DND-41 (cell line): Measurements from ENCODE around the gene TTC28.
"Not testable (repeated sequence)": the region's sequence is repeated elsewhere in the genome, so short reads cannot be mapped to it uniquely, and the experiment has no call there.

Experiments used
- ATAC-seq: fragments of 200-7000 bp; cut with Tn5 transposase; 3 replicates; pipeline ENCODE4 v1.9.1; 2021; ENCODE audit warnings: low read depth; ENCODE audit not compliant: insufficient read depth
- DNase-seq: peaks from one replicate; pipeline ENCODE4 v3.0.0-alpha.2; 2020
- H2AFZ ChIP-seq: 2 replicates; pipeline ENCODE4 v1.6.0; 2012; ENCODE audit warnings: low read depth, low read length
- H3K27ac ChIP-seq: 2 replicates; pipeline ENCODE4 v1.5.1; 2012; ENCODE audit warnings: low read length, inconsistent platforms
- H3K27me3 ChIP-seq: fragments of 200-600 bp; sonication (generic); 2 replicates; pipeline ENCODE4 v1.6.0; 2012; ENCODE audit warnings: low read length, mild to moderate bottlenecking, inconsistent platforms; ENCODE audit not compliant: insufficient read depth, poor library complexity
- H3K36me3 ChIP-seq: 2 replicates; pipeline ENCODE4 v1.5.1; 2012; ENCODE audit warnings: low read length, inconsistent platforms; ENCODE audit not compliant: insufficient read depth
- H3K4me1 ChIP-seq: 2 replicates; pipeline ENCODE4 v1.5.1; 2012; ENCODE audit warnings: mild to moderate bottlenecking, low read length; ENCODE audit not compliant: insufficient read depth
- H3K4me2 ChIP-seq: 2 replicates; pipeline ENCODE4 v1.6.0; 2012; ENCODE audit warnings: mild to moderate bottlenecking, moderate library complexity, low read length, inconsistent platforms; ENCODE audit not compliant: insufficient read depth
- H3K4me3 ChIP-seq, 2 experiments: fragments of 200-600 bp in 1 of 2; shearing (Covaris generic) in 1 of 2; 2 replicates each; pipeline ENCODE4 v1.5.1; 2012 to 2016; ENCODE audit warnings: inconsistent platforms in 2 of 2, low read length in 2 of 2, mild to moderate bottlenecking in 2 of 2, low read depth in 1 of 2, moderate library complexity in 1 of 2
- H3K79me2 ChIP-seq: 2 replicates; pipeline ENCODE4 v1.6.0; 2012; ENCODE audit warnings: low read length, inconsistent platforms; ENCODE audit not compliant: insufficient read depth
- H3K9ac ChIP-seq: 2 replicates; pipeline ENCODE4 v1.6.0; 2012; ENCODE audit warnings: low read depth, mild to moderate bottlenecking, inconsistent platforms, low read length, moderate library complexity
- H3K9me3 ChIP-seq: 2 replicates; pipeline ENCODE4 v1.5.1; 2012; ENCODE audit warnings: low read length, moderate library complexity, mild to moderate bottlenecking, inconsistent platforms; ENCODE audit not compliant: insufficient read depth, severe bottlenecking
- H4K20me1 ChIP-seq: 2 replicates; pipeline ENCODE4 v1.6.0; 2012; ENCODE audit warnings: low read length; ENCODE audit not compliant: insufficient read depth
- EZH2 ChIP-seq: IDR thresholded peaks from 3 replicates; pipeline ENCODE4 v1.6.1; 2012; ENCODE audit warnings: borderline replicate concordance, low read depth, mild to moderate bottlenecking, moderate library complexity, low read length, inconsistent platforms; ENCODE audit not compliant: severe bottlenecking
- TF ChIP-seq, protein P1 (sequence below): IDR thresholded peaks from 2 replicates; pipeline ENCODE4 v1.5.1; 2012; ENCODE audit warnings: borderline replicate concordance, low read length, moderate library complexity, mild to moderate bottlenecking; ENCODE audit not compliant: poor library complexity, severe bottlenecking; ENCODE audit errors: extremely low read depth

Gene TTC28

DNA sequence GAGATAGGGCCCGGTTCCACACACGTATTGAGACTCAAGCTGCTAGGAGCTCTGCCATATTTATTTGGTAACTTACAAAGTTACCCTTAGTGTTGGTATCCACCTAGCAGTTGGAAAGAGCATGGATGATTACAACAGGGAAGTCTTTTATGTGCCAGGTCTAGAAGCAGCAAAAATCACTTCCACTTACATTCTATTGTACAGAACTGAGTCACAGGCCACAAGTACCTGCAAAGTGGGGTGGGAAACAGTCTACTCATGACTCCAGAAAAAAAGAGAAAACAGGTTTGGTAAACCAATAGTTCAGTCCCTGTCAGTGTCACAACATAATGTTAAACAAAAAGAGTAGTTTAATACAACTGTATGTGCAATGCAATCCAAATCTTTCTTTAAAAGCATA lies 480.9 kb downstream of the TTC28 start:
- no peak for ATAC-seq
- Histone ChIP-seq H3K36me3 (no peaks in the 10 kb centered on the region), H3K4me1 (peaks cover 4% of the 10 kb centered on the region; the same call in 1 of the 2 replicates), H3K79me2 (peaks cover 51% of the 10 kb centered on the region), H3K27me3 (no peaks in the 10 kb centered on the region), H3K4me3 (no peak overlapping the region), H4K20me1 (peaks cover 9% of the 10 kb centered on the region; the same call in 1 of the 2 replicates), H3K27ac (no peak overlapping the region), H2AFZ (no peak overlapping the region), H3K4me2 (no peak overlapping the region), H3K9me3 (no peaks in the 10 kb centered on the region), H3K9ac (no peak overlapping the region)
- no peak for TF ChIP-seq EZH2
- TF ChIP-seq, protein P1, sequence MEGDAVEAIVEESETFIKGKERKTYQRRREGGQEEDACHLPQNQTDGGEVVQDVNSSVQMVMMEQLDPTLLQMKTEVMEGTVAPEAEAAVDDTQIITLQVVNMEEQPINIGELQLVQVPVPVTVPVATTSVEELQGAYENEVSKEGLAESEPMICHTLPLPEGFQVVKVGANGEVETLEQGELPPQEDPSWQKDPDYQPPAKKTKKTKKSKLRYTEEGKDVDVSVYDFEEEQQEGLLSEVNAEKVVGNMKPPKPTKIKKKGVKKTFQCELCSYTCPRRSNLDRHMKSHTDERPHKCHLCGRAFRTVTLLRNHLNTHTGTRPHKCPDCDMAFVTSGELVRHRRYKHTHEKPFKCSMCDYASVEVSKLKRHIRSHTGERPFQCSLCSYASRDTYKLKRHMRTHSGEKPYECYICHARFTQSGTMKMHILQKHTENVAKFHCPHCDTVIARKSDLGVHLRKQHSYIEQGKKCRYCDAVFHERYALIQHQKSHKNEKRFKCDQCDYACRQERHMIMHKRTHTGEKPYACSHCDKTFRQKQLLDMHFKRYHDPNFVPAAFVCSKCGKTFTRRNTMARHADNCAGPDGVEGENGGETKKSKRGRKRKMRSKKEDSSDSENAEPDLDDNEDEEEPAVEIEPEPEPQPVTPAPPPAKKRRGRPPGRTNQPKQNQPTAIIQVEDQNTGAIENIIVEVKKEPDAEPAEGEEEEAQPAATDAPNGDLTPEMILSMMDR = no peak
- no peak for DNase-seq

DNA sequence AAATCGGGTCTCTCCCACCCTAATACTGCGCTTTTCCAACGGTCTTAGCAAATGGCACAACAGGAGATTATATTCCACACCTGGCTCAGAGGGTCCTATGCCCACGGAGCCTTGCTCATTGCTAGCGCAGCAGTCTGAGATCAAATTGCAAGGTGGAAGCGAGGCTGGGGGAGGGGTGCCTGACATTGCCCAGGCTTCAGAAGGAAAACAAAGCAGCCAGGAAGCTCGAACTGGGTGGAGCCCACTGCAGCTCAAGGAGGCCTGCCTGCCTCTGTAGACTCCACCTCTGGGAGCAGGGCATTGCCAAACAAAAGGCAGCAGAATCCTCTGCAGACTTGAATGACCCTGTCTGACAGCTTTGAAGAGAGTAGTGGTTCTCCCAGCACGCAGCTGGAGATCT lies 488.1 kb downstream of the TTC28 start:
- not testable (repeated sequence) for H3K4me2 ChIP-seq, H3K27me3 ChIP-seq, H3K9me3 ChIP-seq, H3K36me3 ChIP-seq, H3K9ac ChIP-seq, DNase-seq, H3K4me3 ChIP-seq, H3K27ac ChIP-seq, H3K4me1 ChIP-seq, H2AFZ ChIP-seq, ATAC-seq
- Histone ChIP-seq H3K79me2 (peaks cover 37% of the 10 kb centered on the region), H4K20me1 (peaks cover 14% of the 10 kb centered on the region; the same call in 1 of the 2 replicates)

DNA sequence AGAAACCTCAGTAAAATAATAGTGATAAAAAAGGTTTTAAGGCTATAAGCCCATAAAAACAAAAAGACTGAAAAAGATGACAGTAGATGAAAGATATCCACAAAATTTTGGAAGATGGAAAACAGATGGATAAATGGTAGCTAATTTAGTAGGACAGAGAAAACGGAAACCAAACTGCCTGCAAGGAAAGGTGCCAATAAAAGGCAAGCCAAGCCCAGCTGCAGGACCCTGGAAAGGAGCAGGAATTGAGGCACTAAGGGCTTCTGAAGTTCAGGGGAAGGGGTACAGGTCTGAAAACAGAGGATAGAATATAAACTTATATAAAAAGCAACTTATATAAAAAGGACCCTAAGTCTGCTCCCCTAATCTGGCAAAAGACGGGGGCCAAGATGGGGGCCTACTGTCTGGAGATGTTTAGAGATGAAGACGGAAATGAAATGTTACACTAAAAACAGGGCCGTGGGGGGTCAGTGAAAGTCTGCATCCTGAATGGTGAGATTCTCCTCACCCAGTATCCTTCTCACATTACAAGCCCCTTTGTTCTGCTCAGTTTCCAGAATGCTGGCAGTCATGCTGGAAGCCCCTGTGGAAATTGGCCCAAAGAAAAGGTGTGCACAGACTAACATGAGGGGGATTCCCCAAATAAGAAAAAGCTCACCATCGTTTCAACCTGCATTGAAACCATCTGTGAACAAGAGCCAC lies 491.3 kb downstream of the TTC28 start:
- no peaks in the 10 kb centered on the region for H3K4me1 ChIP-seq
- H3K4me2 ChIP-seq = no peak overlapping the region
- peaks cover 51% of the 10 kb centered on the region for H3K79me2 ChIP-seq
- no peak for DNase-seq
- TF ChIP-seq, protein P1 = no peak
- no peak for TF ChIP-seq EZH2
- no peak for ATAC-seq
- no peak overlapping the region for H3K4me3 ChIP-seq
- no peak overlapping the region for H3K27ac ChIP-seq
- H3K27me3 ChIP-seq = no peaks in the 10 kb centered on the region
- no peaks in the 10 kb centered on the region for H3K36me3 ChIP-seq
- H4K20me1 ChIP-seq = peaks cover 16% of the 10 kb centered on the region; the same call in 1 of the 2 replicates
- H3K9ac ChIP-seq = no peak overlapping the region
- H2AFZ ChIP-seq = no peak overlapping the region
- no peaks in the 10 kb centered on the region for H3K9me3 ChIP-seq

DNA sequence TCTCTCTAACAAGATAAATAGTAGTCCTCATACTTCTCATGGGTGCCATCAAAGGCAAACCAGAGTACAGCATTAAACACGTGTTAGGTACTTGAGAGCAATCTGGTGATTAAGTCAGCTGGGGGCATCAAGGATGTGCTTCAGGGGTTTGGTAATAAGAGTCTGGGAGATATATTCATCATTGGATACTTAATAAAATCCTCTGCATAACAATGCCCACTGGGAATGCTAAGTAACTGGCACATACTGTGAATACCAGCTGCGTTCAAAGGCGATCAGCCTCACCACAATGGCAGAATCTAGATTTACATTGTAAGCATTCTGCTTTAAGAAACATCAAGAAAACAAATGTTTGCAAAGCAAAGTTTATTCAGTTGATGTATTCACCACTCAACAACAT lies 492.0 kb downstream of the TTC28 start:
- no peak overlapping the region for H3K4me3 ChIP-seq
- H3K4me1 ChIP-seq = no peaks in the 10 kb centered on the region
- no peak overlapping the region for H3K27ac ChIP-seq
- no peak overlapping the region for H2AFZ ChIP-seq
- H3K27me3 ChIP-seq = no peaks in the 10 kb centered on the region
- H3K9ac ChIP-seq = no peak overlapping the region
- ATAC-seq (no peak), DNase-seq (no peak)
- H4K20me1 ChIP-seq = peaks cover 19% of the 10 kb centered on the region; the same call in 1 of the 2 replicates
- H3K79me2 ChIP-seq = peaks cover 54% of the 10 kb centered on the region
- H3K9me3 ChIP-seq = no peaks in the 10 kb centered on the region
- TF ChIP-seq, protein P1 = no peak
- no peak for TF ChIP-seq EZH2
- H3K36me3 ChIP-seq = no peaks in the 10 kb centered on the region
- no peak overlapping the region for H3K4me2 ChIP-seq
